GM18867 (cell line): ENCODE results near the gene RAMACL.

Source experiments
- ATAC-seq: cut with Tn5 transposase; IDR thresholded peaks from one replicate; pipeline ENCODE4 v1.9.1; 2021; ENCODE audit warnings: mild to moderate bottlenecking, moderate library complexity; ENCODE audit not compliant: unreplicated experiment

The RAMACL gene

DNA sequence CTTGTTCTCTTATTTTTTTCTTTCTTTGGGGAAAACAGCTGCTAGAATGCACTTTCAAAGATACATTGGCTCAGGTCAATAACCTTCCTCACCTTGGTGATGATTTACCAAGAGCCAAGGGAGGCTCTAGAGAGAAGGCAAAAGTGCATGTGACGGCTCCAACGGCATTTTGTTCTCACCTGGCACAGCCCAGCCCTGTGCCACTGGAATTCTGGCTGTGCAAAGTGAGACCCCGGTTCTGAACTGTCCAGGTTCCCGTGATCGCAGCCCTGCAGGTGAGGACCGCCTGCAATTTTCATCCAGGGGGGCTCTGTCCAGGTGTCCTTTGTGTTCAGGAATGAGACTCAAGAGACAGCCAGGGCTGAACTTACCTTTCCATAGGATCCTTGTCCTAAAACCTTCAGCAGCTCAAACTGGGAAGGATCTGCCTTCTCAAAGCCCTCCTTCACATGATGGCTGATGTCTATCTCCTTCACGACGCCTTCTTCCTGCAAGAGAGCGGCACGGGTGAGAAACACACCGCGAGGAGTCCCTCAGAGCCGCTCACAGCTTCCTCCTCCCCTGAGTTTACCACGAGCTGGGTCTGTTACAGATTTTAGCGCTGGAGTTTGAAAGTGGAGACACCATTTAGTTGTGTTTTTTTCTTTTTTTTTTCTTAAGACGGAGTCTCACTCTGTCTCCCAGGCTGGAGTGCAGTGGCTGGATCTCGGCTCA, 48.0 kb downstream of the RAMACL start:
- no peak for ATAC-seq

- no peak for ATAC-seq
Observed at GRCh38 chr6:166534658-166535406, 51.6 kb downstream of the RAMACL start.

DNA sequence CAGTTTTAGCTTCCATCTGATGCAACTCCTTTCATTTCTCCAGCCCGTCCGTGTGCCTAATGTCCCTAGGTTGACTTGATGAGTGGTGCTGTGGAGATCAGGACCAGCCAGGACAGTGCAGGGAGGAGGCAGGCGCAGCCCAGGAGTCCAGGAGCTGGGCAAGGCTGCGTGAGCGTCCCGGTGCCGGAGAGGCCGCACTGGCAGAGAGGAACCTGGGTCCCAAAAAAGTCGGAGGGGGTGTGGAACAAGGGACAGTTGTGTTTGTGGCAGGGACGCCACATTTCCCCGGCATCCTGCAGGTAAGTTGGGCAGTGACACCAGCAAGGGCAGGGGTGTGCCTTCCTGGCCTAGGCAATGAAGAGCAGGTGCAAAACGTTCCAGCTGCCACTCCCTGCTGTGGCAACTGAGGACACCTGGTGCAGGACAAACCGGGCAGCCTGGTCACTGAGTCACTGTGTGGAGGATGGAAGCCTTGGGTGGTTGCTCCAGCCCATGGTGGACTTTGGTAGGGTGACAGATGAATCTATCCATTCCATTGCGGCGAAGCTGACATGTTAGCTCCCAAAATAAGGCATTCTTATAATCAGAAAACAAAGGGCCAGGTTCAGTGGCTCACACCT, 53.2 kb downstream of the RAMACL start:
- no peak for ATAC-seq
